ENCODE results near the gene GGN. TPM values are rescaled to one million over a fixed set of nuclear protein-coding genes. Genes with fewer than 3 reads are reported as not detected.
"Not testable (repeated sequence)": the region's sequence is repeated elsewhere in the genome, so short reads cannot be mapped to it uniquely, and the experiment has no call there.

Gene GGN
- total RNA-seq, 4 donors from 2014 or later: 2.5 to 10.1 (median 6.2) TPM

DNA sequence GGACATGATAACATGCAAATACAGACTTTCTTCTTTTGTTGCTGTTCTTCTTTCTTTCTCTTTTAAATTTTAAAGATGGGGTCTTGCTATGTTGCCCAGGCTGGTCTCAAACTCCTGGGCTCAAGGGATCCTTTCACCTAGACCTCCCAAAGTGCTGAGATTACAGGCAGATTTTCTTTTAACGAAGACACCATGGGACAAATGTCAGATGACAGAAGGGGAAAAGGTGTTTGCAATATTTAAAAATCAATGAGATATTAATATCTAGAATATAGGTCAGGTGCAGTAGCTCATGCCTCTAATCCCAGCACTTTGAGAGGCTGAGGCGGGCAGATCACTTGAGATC lies 42.0 kb upstream of the GGN start:
- Histone ChIP-seq H3K27ac (no peak overlapping the region), H3K27me3 (peaks cover 0 to 13% of the 10 kb centered on the region in 2 donors), H3K4me1 (peaks cover 0 to 10% (median 0%) of the 10 kb centered on the region in 4 donors), H3K9me3 (no peaks in the 10 kb centered on the region), H3K36me3 (no peaks in the 10 kb centered on the region), H3K4me3 (no peak overlapping the region)
- no peak for DNase-seq
- no peak for TF ChIP-seq POLR2A (IDR thresholded peaks at IDR 0.05)
- TF ChIP-seq, protein P1, sequence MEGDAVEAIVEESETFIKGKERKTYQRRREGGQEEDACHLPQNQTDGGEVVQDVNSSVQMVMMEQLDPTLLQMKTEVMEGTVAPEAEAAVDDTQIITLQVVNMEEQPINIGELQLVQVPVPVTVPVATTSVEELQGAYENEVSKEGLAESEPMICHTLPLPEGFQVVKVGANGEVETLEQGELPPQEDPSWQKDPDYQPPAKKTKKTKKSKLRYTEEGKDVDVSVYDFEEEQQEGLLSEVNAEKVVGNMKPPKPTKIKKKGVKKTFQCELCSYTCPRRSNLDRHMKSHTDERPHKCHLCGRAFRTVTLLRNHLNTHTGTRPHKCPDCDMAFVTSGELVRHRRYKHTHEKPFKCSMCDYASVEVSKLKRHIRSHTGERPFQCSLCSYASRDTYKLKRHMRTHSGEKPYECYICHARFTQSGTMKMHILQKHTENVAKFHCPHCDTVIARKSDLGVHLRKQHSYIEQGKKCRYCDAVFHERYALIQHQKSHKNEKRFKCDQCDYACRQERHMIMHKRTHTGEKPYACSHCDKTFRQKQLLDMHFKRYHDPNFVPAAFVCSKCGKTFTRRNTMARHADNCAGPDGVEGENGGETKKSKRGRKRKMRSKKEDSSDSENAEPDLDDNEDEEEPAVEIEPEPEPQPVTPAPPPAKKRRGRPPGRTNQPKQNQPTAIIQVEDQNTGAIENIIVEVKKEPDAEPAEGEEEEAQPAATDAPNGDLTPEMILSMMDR (IDR thresholded peaks at IDR 0.05): no peak

DNA sequence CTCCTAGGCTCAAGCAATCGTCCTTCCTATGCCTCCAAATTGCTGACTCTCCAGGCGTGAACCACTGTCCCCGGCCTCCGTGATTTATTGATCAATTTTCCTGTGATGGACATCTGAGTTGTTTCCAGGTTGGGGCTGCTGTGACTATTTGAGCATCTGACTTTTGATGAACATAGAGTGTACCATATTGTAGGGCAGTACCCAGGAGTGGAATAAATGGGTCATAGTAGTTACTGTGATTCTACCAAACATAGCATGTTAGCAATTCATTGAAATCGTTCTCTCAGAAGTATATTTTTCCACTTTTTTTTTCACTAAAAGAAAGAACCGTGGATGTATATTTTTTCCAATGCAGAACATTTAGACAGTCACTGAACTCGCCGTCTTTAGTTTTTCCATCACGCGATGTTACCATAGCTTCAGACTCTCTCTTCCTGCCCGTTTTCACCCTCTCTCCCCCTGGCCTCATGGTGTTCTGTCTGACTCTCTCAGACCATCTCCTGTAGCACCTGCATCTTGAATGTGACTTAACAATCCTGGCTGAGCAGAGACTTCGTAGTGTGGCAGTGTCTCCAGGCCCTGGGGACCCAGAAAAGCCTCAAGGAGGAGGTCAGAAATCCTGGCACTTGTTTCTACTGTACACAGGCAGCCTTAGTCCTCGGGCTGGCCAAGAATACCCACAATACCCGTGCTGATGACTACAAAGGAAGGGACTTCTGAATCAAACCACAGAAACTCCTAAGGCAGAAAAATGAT lies 41.4 kb upstream of the GGN start:
- Histone ChIP-seq H3K4me3 (no peak overlapping the region), H3K27me3 (peaks cover 0 to 9% of the 10 kb centered on the region in 2 donors), H3K9me3 (no peaks in the 10 kb centered on the region), H3K27ac (no peak overlapping the region), H3K4me1 (peaks cover 0 to 10% (median 0%) of the 10 kb centered on the region in 4 donors), H3K36me3 (no peaks in the 10 kb centered on the region)
- no peak for DNase-seq
- TF ChIP-seq POLR2A (IDR thresholded peaks at IDR 0.05): no peak
- TF ChIP-seq, protein P1 (IDR thresholded peaks at IDR 0.05): no peak

DNA sequence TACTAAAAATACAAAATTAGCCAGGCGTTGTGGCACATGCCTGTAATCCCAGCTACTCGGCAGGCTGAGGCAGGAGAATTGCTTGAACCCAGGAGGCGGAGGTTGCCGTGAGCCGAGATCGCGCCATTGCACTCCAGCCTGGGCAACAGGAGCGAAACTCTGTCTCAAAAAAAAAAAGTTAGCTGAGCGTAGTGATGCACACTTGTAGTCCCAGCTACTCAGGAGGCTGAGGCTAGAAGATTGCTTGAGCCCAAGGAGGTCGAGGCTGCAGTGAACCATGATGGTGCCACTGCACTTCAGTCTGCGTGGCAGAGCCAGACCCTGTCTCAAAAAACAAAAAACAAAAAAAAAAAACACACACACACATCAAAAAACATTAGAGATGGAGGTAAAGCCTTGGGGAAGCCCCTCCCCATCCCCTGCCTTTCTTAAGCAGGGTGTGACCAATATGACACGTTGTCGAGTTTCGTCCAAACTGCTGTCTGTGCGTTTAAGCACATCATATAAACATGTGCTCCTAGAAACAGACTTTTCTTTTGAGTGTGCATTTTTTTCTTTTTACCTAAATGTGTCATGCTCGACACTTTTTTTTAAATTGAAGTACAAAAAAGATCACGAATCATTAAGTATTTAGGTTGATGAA lies 39.3 kb upstream of the GGN start:
- not testable (repeated sequence) for DNase-seq, H3K9me3 ChIP-seq, H3K27ac ChIP-seq, H3K36me3 ChIP-seq, H3K4me1 ChIP-seq, H3K4me3 ChIP-seq, H3K27me3 ChIP-seq

DNA sequence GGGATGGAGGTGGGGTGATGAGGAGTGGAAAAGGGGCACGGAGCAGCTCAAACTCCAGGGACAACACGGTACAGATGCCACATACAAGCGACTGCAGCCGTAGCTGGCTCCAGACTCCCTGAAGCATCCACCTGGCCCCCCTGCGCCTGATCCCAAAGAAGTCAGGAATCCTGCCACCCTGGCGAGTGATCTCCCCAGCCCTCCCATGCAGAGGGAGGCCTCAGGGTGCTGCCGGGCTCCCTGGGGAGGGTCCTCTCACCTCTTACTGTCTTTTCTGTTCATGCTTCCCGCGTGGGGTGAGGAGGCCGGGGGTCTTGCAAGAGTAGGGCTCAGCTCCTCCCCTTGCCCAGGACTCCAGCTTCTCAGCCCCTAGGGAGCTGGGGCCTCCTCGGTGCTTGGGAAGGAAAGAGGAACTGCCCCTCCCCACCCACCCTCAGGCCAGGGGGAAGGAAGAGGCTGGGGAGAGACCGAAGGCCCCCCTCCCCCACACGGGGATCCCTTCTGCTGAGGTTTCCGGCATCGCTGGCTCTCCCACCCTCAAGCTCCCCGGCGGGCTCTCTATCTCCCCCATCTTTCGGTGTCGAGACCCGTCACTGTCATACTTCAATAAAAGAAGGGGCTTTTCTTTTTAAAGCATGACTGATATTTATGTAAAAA lies 38.1 kb upstream of the GGN start, which contains the start of gene RASGRP4:
TSS of gene RASGRP4 (minus strand) at position 410 of the 657 bp plus-strand sequence. CDS start at position 282, 128 bp downstream.
- Histone ChIP-seq H3K27me3 (no peaks in the 10 kb centered on the region), H3K4me1 (peaks cover 0 to 10% (median 0%) of the 10 kb centered on the region in 4 donors), H3K4me3 (peak within 1 kb of the TSS in 1 of 4 donors; percentile 34), H3K9me3 (no peaks in the 10 kb centered on the region), H3K36me3 (no peaks in the 10 kb centered on the region), H3K27ac (no peak within 1 kb of the TSS)
- peak in 2 of 3 donors; percentile 44 to 58 for DNase-seq
- TF ChIP-seq, protein P1 (IDR thresholded peaks at IDR 0.05): no peak
- no peak for TF ChIP-seq POLR2A (IDR thresholded peaks at IDR 0.05)

DNA sequence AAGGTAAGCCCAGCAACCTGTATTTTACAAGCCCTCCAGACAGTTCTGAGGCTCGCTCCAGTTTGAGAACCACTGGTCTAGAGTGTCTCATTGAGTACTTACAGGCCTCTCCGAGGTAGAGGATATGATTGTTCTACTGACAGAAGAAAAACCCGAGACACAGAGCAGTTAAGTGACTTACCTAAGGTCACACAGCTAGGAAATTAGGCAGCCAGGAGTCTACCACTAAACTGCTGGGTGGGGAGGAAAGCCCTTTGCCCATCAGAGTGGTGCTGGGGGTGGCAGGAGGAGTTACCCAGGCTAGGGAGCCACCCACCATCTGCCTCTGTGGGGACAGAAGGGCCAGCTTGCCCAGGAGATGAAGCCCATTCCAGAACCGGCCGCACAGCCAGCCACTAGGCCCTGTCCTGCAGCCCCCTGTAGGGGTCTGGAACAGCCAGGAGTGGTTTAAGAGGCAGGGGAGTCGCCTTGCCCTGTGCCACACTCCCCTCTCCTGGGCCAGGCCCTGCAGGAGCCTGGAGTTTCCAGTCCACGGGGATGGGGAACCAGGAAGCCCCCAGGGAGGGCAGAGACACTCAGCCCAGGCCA lies 37.5 kb upstream of the GGN start:
- H3K36me3 ChIP-seq: no peaks in the 10 kb centered on the region
- peaks cover 0 to 10% (median 0%) of the 10 kb centered on the region in 4 donors for H3K4me1 ChIP-seq
- H3K27ac ChIP-seq: no peak overlapping the region
- no peak for DNase-seq
- no peaks in the 10 kb centered on the region for H3K27me3 ChIP-seq
- H3K9me3 ChIP-seq: no peaks in the 10 kb centered on the region
- peak overlapping the region in 1 of 4 donors; percentile 34 for H3K4me3 ChIP-seq
- TF ChIP-seq, protein P1 (IDR thresholded peaks at IDR 0.05): no peak
- no peak for TF ChIP-seq POLR2A (IDR thresholded peaks at IDR 0.05)

Measured in Peyer's patch (tissue), 4 donors.